HG02610 (cell line): ENCODE data around the gene MEGF10.

Experiments
- ATAC-seq: cut with Tn5 transposase; IDR thresholded peaks from one replicate; pipeline ENCODE4 v1.9.1; 2021; ENCODE audit warnings: mild to moderate bottlenecking, moderate library complexity; ENCODE audit not compliant: unreplicated experiment

MEGF10 gene

DNA sequence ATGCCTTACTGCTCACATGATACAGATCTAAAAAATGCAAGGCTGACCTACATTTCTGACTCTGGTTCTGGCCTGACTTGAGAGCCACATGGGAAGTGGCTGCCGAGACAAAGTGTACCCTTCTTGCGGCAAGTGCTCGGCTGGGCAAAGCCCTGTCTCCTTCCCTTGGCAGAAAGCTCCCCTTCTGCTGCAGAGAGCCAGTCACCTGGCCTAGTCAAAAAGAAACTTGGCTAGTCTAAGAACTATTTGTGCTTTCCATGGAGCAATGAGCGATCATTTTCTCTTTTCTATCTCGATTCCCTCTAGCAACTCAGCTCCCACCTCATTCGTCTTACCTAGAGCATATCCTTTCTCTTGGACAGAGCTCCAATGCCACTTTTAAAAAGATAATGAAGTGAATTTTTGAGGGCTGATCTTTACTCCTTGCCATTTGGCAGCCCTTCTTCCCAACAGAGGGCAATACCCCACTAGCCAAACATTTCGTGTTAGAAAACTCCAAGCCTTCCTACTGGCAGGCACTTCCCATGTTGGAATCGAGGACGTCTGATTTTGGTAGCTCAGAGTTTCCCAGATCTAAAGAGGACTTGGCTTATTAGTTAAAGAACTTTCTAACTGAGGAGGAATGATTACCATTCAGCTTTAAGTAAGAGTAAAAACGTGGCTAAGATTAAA lies 118.8 kb downstream of the MEGF10 start:
- ATAC-seq, result no peak

DNA sequence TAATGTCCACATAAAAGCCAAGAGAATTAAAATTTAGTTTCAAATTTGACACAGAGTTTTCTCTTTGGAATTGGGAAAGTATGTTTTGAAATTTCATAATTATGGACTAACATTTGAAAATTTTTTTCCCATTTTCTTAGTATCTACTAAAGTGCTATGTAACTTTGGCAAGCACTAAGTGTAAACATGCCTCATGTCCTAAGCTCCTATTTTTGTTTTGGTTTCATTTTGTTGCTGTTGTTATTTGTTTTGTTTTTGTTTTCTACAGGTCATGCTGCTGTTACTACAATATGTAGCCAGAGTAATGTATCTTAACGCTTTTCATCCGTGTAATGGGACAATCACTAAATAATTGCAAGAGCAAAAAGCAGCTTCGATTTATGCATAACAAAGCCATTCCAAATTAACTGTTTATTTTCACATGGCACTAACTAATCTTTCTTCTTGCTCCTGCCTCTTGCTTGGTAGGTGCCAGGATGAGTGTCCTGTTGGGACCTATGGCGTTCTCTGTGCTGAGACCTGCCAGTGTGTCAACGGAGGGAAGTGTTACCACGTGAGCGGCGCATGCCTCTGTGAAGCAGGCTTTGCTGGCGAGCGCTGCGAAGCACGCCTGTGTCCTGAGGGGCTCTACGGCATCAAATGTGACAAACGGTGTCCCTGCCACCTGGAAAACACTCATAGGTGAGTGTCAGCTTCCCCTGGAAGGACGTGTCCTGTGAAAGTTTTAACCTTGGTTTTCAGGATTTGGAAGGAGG lies 119.5 kb downstream of the MEGF10 start:
- no peak for ATAC-seq

- peak; percentile 88 for ATAC-seq
Observed at GRCh38 chr5:127410959-127411358, 120.4 kb downstream of the MEGF10 start.

DNA sequence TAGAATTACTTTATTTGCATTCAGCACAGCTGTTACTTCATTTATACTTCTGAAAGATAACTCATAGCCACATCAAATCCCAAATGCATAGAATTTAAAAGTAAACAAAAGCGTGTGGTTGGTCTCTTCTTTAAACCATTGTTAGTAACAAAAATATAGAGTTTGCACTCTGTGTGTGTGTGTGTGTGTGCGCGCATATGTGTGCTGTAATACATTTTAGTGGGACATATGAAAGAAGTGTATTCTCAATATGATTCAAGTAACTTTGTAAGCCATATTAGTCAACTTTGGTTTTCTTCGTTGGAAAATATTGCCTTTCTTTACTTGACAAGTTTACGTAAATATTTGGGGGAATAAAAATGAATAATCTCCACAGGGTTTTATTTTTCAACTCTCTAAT lies 120.8 kb downstream of the MEGF10 start:
- ATAC-seq, result no peak

- no peak for ATAC-seq
Observed at GRCh38 chr5:127412698-127413097, 122.1 kb downstream of the MEGF10 start.

DNA sequence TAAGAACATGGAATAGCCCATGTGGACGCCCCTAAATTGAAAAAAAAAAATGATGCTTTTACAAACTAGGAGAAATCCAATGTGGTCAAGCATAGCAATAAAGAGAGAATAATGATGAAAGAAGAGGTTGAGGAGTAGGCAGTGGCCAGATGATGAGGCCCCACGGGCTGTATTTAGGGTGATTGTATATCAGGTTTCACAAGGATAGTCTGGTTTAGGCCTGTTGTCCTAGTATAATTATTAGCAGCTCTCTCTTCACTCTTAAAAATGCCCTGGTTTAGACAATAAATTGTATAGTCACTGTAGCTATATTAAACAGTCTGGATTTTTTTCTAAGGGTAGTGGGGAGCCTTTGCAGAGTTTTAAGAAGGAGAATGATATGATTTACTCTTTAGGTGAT lies 124.4 kb downstream of the MEGF10 start:
- ATAC-seq, result no peak

DNA sequence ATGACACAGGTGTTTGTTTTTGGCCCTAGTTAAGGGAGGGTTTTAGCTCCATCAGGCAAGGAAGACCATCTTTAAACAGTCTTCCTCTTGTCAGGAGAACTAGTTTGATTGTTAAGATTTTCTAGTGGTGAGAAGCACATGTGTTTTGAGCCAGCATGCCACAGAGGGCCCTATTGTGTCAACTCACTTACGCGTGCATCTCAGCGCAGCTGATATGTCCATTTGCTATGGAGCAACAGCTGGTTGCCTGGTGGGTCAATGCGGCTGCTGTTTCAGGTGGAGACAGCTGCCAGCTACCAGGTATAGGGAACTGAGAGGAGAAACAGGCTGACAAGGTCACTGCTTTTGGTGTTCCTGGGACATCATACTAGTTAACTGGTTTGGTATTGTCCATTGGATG lies 126.3 kb downstream of the MEGF10 start:
- no peak for ATAC-seq

DNA sequence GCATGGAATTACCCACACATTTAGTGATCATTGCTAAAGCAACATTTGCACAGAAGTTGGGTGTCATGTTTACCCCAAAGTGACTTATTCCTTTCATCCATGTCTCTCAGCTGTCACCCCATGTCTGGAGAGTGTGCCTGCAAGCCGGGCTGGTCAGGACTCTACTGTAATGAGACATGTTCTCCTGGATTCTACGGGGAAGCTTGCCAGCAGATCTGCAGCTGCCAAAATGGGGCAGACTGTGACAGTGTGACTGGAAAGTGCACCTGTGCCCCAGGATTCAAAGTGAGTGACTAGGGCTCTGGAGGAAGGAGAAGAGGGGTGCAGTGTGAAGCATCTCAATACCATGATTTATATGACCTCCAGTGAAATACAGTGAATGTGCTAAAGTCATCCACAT lies 126.9 kb downstream of the MEGF10 start:
- no peak for ATAC-seq

DNA sequence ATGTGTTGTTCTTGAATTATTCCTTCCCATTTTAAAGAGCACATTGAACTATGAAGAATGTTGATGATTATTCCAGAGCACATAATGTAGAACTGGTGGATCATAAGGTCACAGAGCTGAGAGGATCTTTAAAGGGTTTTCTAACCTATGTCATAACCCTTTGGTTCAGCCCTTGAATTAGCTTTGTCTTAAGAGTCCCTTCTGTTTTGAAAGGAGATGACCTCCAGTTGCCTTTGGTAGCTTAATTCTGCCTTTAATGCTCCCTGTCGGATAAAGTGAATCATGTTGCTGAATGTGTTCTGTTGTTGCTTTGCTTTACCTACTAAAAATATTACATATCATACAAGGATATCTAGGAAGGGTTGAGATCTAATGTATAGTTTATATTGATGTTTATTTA lies 127.8 kb downstream of the MEGF10 start:
- ATAC-seq, result no peak

GRCh38 chr5:127418974-127419682 lies 128.5 kb downstream of the MEGF10 start:
- no peak for ATAC-seq

DNA sequence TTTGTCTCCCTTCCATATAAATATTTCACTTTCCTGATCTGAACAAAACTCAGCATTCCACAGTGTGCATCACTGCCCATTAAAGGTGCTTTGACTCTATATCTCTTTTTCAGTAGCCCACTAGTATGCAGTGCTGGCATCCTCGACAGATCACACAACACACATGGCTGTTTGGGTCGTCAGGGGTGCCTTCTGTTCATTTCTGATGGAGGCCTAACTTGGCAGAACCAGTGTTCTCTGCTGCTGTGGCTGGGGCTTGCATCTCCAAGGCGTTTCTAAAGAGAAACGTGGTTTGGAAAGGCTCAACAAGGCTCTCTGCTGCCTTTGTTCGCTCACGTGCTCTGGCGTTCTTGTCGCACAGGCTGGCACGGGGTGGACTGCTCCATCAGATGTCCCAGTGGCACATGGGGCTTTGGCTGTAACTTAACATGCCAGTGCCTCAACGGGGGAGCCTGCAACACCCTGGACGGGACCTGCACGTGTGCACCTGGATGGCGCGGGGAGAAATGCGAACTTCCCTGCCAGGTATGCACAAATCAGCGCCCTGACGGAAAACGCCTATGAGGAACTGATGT lies 129.2 kb downstream of the MEGF10 start:
- ATAC-seq, result no peak

DNA sequence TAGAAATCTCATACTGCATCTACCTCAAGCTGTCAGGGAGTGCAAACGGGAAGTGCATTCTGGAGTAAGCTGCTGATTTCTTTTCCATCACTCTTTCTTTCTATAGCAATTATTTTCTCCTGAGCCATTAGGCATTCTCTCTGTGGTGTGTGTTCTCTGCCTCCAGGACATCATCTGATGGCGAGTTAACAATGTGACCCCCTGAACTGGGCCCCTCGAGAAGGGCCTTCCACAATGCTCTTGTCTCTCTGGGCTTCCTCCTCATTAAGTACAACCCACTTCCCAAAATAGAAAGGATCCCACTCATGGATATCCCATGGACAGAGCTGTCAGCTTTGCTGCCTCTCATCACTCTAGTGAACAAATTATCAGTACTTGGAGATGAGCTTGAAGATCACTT lies 130.2 kb downstream of the MEGF10 start:
- ATAC-seq, result no peak

GRCh38 chr5:127421471-127421870 lies 130.9 kb downstream of the MEGF10 start:
- no peak for ATAC-seq

DNA sequence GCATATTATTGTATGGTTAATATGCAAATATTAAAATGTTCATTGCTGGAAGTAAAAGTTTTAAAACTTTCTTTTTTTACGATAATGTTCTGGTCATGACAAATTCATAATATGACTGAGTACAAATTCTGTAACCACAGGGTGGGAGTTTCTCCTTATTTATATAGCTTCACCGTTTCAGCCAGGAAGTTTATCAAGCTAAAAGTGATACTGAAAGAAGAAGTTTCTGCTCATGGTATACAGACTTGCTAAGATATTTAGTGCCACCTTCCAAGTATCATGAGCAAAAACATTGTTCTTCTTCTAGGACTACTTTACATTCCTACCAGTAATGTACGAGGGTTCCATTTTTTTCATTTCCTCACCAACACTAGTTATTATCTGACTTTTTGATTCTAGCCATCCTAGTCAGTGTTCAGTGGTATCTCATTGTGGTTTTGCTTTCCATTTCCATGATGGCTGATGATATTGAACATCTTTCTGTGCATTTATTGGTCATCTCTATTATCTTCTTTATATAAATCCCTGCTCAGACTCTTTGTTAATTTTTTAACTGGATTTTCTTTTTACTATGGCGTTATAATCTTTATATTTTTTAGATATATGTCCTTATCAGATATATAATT lies 132.7 kb downstream of the MEGF10 start:
- ATAC-seq, result peak; percentile 92

GRCh38 chr5:127425037-127425436 lies 134.4 kb downstream of the MEGF10 start:
- ATAC-seq, result no peak

DNA sequence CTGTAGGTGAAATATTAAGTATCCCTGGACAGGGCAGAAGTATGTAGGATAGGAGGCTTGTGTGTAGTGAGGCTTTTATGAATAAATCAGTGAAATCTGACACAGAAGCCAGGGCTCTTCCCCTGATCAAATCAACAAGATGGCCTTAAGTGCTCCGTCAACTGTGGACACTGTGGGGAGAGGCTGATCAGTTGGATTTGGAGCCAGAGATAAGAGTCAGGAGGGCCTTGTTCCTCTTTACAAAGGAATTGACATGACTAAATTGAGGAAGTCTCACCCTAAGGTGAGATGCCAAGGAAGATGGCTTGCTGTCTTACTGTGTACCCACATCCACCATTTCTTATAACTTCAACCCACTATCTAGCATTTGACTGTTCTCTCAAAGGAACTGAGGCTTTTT lies 135.3 kb downstream of the MEGF10 start:
- ATAC-seq, result no peak

DNA sequence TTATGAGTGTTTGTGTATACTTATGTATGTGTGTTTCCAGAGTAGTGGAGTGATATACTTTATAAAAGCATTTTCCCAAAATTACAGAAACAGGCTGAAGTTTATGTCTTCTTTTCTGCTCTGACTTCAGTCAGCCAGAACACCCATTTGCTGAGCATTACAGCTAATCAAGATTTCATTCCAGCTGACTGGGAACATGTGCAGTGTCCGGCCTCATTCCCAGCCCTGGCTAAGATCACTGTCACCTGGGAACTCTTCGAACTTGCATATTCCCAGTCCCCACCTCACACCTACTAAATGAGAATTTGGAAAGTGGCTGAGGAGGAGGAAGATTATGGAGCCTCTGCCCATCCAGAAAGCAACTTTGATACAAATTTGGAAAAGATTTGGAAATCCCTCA lies 136.1 kb downstream of the MEGF10 start:
- no peak for ATAC-seq

DNA sequence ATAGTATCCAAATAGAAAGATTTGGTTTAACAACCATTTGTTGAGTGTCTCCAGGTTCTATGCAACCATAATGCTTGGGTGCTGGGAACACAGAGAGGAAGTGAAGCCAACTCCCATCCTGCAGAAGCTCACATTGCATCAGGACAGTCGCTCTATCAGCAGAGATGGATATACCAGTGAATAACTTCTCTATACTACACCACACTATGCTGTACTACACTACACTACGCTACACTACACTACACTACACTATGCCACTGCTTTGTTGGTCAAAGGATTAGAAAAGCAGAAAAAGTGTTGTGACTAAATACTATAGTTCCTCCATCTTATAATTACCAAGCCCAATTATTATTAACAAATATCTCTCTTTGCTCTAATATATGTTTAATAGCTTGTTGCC lies 137.7 kb downstream of the MEGF10 start:
- no peak for ATAC-seq

DNA sequence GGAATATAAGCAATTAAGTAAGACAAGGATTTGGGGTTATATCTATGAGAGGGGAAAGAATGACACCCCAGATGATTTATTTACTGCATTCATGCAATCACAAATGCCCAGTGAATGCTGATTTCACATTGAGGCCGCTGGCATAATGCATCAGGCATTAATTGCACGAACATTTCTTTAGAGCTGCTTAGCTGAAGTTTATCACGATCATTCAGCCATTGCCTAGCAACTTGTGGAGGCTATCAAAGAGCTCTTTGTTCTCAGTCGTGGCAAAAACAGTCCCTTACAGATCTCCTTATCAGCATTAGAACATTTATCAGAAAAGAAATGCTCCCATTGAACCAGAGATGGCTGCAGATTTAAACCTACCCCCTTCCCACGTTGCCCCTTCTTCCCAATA lies 138.2 kb downstream of the MEGF10 start:
- no peak for ATAC-seq

DNA sequence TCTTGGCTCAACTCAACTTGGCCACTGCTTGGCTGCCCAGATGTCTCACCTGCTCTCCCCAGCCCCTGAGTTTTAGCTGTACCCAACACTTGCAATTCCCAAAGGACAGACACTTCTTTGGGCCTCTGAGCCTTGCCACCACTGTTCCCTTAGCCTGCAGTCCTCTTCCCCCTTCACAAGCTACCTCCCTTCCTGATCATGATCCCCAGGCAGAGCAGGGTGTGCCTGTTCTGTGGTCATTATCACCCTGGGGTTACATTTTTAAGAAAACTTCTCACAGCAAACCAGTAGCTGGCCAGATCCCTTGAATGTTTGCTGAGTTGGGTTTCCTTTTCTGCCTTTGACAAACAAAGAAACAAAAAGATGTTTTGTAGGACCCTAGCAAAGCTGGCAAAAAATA lies 139.3 kb downstream of the MEGF10 start:
- ATAC-seq, result no peak

- ATAC-seq, result no peak
Observed at GRCh38 chr5:127430627-127431026, 140.0 kb downstream of the MEGF10 start.
